K562 (cell line): ENCODE data around the gene ORAI1. TPM values are rescaled to one million over a fixed set of nuclear protein-coding genes. Genes with fewer than 3 reads are reported as not detected.

Experiments
- BRD9 ChIP-seq: fragments of 450-650 bp; IDR thresholded peaks from 2 replicates; pipeline ENCODE4 v1.6.1; 2018; ENCODE audit warnings: low read depth; ENCODE audit not compliant: partially characterized antibody
- CHD2 ChIP-seq: IDR thresholded peaks from 2 replicates; pipeline ENCODE4 v1.6.1; 2011; ENCODE audit warnings: low read depth, low read length
- EGR1 ChIP-seq: fragments of 450-650 bp; conservative IDR thresholded peaks from 2 replicates; pipeline ENCODE4 v1.6.1; 2017; ENCODE audit warnings: mild to moderate bottlenecking
- FOXM1 ChIP-seq, 2 experiments: fragments of 450-650 bp in 1 of 2; sonication (generic) in 1 of 2; formaldehyde crosslinking in 1 of 2; IDR thresholded peaks; 2 replicates each; pipeline versions ENCODE4 v1.6.1 to v1.9.0; 2017 to 2022; ENCODE audit warnings: low read depth in 2 of 2, mild to moderate bottlenecking in 2 of 2, missing genetic modification reagents in 1 of 2, moderate library complexity in 1 of 2
- GATAD2B ChIP-seq: fragments of 450-650 bp; IDR thresholded peaks from 2 replicates; pipeline ENCODE4 v1.6.1; 2017; ENCODE audit warnings: mild to moderate bottlenecking, borderline replicate concordance
- HNRNPLL ChIP-seq: fragments of 200-400 bp; formaldehyde crosslinking; IDR thresholded peaks from 2 replicates; pipeline ENCODE4 v1.6.1; 2017; ENCODE audit warnings: low read length, low read depth, mild to moderate bottlenecking; ENCODE audit not compliant: poor library complexity, severe bottlenecking
- KDM1A ChIP-seq, 2 experiments: fragments of 450-650 bp; IDR thresholded peaks; 2 replicates each; pipeline ENCODE4 v1.6.1; 2016; ENCODE audit warnings: mild to moderate bottlenecking in 2 of 2
- MXI1 ChIP-seq: IDR thresholded peaks from 2 replicates; pipeline ENCODE4 v1.6.1; 2011; ENCODE audit warnings: low read depth, mild to moderate bottlenecking, improper control_type of control experiment, low read length
- POLR2AphosphoS5 ChIP-seq: IDR thresholded peaks from 2 replicates; pipeline ENCODE4 v1.6.1; 2011; ENCODE audit warnings: mild to moderate bottlenecking, low read depth, low read length, moderate library complexity; ENCODE audit not compliant: control insufficient read depth, insufficient read depth
- RBBP5 ChIP-seq: fragments of 200-600 bp; sonication (generic); IDR thresholded peaks from 2 replicates; pipeline ENCODE4 v1.6.1; 2012; ENCODE audit warnings: borderline replicate concordance, mild to moderate bottlenecking, low read length, control low read depth, inconsistent platforms; ENCODE audit not compliant: insufficient read depth, poor library complexity, severe bottlenecking
- RHOXF2B ChIP-seq: fragments of 250-450 bp; sonication (Bioruptor Pico); conservative IDR thresholded peaks from 2 replicates; pipeline ENCODE4 v1.5.1; 2021
- SFPQ ChIP-seq: fragments of 200-400 bp; formaldehyde crosslinking; IDR thresholded peaks from 2 replicates; pipeline ENCODE4 v1.6.1; 2017; ENCODE audit warnings: mild to moderate bottlenecking, low read depth, low read length, moderate library complexity
- SMAD3 ChIP-seq: fragments of 450-650 bp; formaldehyde crosslinking; conservative IDR thresholded peaks from 2 replicates; pipeline ENCODE4 v1.4.0; 2020; ENCODE audit warnings: mild to moderate bottlenecking
- ZC3H4 ChIP-seq: sonication (generic); formaldehyde crosslinking; IDR thresholded peaks from 2 replicates; pipeline ENCODE4 v1.9.0; 2021; ENCODE audit warnings: missing genetic modification reagents, borderline replicate concordance
- ZFPM2 ChIP-seq: fragments of 250-450 bp; sonication (Bioruptor Pico); IDR thresholded peaks from 2 replicates; pipeline ENCODE4 v1.5.1; 2022; ENCODE audit warnings: mild to moderate bottlenecking
- ZNF197 ChIP-seq: fragments of 200-800 bp; sonication (Bioruptor generic); IDR thresholded peaks from 2 replicates; pipeline ENCODE4 v1.6.1; 2016; ENCODE audit warnings: low read depth, missing genetic modification characterization, missing compliant biosample characterization
- ZNF384 ChIP-seq: IDR thresholded peaks from 2 replicates; pipeline ENCODE4 v1.6.1; 2012; ENCODE audit warnings: low read depth, low read length, improper control_type of control experiment
- ZNF766 ChIP-seq: fragments of 200-800 bp; sonication (Bioruptor generic); conservative IDR thresholded peaks from 2 replicates; pipeline ENCODE4 v1.6.1; 2016; ENCODE audit warnings: missing genetic modification characterization, missing compliant biosample characterization
- polyA plus RNA-seq, 8 experiments: library from polyadenylated mRNA; depleted of rRNA in 4 of 8; stranded (reverse) in 5 of 8; unstranded in 3 of 8; fragments of >200 nt; fragmentation: Nextera tagmentation in 2 of 8; fragmentation: Illumina TruSeq in 1 of 8; extraction: Ambion mirVana in 2 of 8; extraction: Trizol in 1 of 8; gene quantifications; 2 replicates each; pipeline versions ENCODE4 v1.2.1 to v1.2.3, GENCODE V29; 2011 to 2014; ENCODE audit warnings: inconsistent platforms in 1 of 8, missing spikeins in 1 of 8
- total RNA-seq, 7 experiments: library from RNA; depleted of rRNA in 6 of 7; stranded (reverse); fragments of >200 nt in 6 of 7; fragmentation: Illumina TruSeq in 2 of 7; extraction: Trizol in 2 of 7; gene quantifications; 2 replicates each; pipeline versions ENCODE4 v1.2.1 to v1.2.3, GENCODE V29; 2011 to 2021; ENCODE audit warnings: low replicate concordance in 1 of 7
- TF ChIP-seq, protein P1 (sequence below): conservative IDR thresholded peaks from 2 replicates; pipeline ENCODE4 v1.6.1; 2011; ENCODE audit warnings: low read depth, mild to moderate bottlenecking, low read length; ENCODE audit not compliant: control insufficient read depth
- TF ChIP-seq, protein P2 (sequence below): fragments of 450-650 bp; formaldehyde crosslinking; IDR thresholded peaks from 2 replicates; pipeline ENCODE4 v1.4.0; 2022; ENCODE audit warnings: mild to moderate bottlenecking, moderate library complexity
- TF ChIP-seq, protein P3 (sequence below): fragments of 450-650 bp; formaldehyde crosslinking; IDR thresholded peaks from 2 replicates; pipeline ENCODE4 v1.4.0; 2020; ENCODE audit warnings: mild to moderate bottlenecking, mixed read lengths

The ORAI1 gene
- total and polyA plus RNA-seq, 9 of the 15 experiments (the other 6 are each of a cell fraction or from before 2014, with no cell fraction given) = 2.6 to 23.8 (median 9.3) TPM

DNA sequence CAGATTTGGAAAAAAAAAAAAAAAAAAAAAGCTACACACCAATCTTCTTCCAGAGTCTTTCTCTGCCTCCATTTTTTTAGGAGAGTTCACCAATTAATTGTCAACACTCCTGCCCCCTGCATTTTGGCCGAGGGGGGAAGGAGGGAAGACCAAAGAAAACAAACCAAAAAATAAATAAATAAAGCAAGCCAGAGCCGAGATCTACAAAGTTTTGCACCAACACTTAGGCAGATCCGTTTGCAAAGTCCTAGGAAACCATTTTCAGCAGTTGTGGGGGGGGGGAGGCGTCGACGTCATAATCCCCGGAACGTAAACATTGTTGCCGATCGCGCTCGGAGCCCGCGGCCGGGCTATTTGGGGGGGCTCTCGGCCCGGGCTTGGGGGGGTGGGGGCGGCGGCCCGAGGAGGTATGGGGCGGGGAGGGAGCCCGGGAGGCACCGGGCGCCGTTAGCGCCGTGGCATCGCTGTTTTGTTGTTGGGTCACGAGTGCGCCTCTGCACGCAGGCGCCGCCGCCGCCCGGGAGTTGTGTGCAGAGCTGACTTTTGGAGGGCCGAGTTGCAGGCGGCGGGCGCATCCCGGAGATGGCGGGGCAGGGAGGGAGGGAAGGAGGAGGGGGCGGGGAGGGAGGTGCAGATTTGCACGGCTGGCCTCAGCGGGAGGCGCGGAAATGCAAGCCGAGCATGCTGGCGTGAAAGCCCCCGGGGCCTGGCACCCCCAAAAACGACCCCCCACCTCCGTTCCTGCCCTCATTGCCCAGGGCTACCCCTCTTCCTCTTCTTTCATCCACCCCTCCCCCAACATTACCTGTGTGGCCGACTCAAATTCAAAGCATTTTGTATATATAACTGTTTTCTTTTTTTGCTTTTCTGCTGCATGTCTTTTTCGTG is 46.1 kb upstream of the ORAI1 start (continued):
- TF ChIP-seq RBBP5 (peak; percentile 8), RHOXF2B (CRISPR knock-in tag) (no peak), BRD9 (peak; percentile 75), GATAD2B (no peak), SMAD3 (CRISPR knock-in tag) (no peak), POLR2AphosphoS5 (peak; percentile 44; the same call in 1 of the 2 replicates), HNRNPLL (peak; percentile 18), KDM1A (IDR thresholded peaks at IDR 0.05) (no peak; a peak in 1 of 4 replicates), ZFPM2 (CRISPR knock-in tag) (no peak), ZC3H4 (CRISPR knock-in tag) (no peak), EGR1 (no peak), MXI1 (no peak), ZNF384 (peak; percentile 58), CHD2 (no peak), ZNF197 (no peak), SFPQ (no peak), FOXM1 (IDR thresholded peaks at IDR 0.05; ENCODE audit: low read depth) (no peak), FOXM1 (CRISPR knock-in tag; IDR thresholded peaks at IDR 0.05; ENCODE audit: low read depth) (no peak), ZNF766 (CRISPR knock-in tag) (peak; percentile 84)
- TF ChIP-seq, protein P1, sequence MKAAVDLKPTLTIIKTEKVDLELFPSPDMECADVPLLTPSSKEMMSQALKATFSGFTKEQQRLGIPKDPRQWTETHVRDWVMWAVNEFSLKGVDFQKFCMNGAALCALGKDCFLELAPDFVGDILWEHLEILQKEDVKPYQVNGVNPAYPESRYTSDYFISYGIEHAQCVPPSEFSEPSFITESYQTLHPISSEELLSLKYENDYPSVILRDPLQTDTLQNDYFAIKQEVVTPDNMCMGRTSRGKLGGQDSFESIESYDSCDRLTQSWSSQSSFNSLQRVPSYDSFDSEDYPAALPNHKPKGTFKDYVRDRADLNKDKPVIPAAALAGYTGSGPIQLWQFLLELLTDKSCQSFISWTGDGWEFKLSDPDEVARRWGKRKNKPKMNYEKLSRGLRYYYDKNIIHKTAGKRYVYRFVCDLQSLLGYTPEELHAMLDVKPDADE = 0 out of 2 replicates have a peak, but pooled peaks have one; percentile 33
- TF ChIP-seq, protein P2, sequence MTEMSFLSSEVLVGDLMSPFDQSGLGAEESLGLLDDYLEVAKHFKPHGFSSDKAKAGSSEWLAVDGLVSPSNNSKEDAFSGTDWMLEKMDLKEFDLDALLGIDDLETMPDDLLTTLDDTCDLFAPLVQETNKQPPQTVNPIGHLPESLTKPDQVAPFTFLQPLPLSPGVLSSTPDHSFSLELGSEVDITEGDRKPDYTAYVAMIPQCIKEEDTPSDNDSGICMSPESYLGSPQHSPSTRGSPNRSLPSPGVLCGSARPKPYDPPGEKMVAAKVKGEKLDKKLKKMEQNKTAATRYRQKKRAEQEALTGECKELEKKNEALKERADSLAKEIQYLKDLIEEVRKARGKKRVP (CRISPR knock-in tag) = no peak
- TF ChIP-seq, protein P3, sequence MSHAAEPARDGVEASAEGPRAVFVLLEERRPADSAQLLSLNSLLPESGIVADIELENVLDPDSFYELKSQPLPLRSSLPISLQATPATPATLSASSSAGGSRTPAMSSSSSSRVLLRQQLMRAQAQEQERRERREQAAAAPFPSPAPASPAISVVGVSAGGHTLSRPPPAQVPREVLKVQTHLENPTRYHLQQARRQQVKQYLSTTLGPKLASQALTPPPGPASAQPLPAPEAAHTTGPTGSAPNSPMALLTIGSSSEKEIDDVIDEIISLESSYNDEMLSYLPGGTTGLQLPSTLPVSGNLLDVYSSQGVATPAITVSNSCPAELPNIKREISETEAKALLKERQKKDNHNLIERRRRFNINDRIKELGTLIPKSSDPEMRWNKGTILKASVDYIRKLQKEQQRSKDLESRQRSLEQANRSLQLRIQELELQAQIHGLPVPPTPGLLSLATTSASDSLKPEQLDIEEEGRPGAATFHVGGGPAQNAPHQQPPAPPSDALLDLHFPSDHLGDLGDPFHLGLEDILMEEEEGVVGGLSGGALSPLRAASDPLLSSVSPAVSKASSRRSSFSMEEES (CRISPR knock-in tag) = 0 out of 2 replicates have a peak, but pooled peaks have one; percentile 7
